ENCODE data around the gene ARSB. TPM values are rescaled to one million over a fixed set of nuclear protein-coding genes. Genes with fewer than 3 reads are reported as not detected.

ARSB gene
- 10 to 100 TPM in 5 of 6 donors, 1 to 10 TPM in 1; 9.8 to 24.1 (median 18.7) TPM for total RNA-seq

- DNase-seq (peak; percentile 64 to 93), ATAC-seq (ENCODE audit: low FRiP score in 2 of 2) (peak; percentile 49 to 84)
- H3K27ac ChIP-seq: peak within 1 kb of the TSS; percentile 97 to 99 (median 98)
- WGBS, 2 donors: 0% methylated on average over 6 of the region's 57 CpGs
- H3K4me3 ChIP-seq: peak within 1 kb of the TSS; percentile 63 to 98 (median 83)
- no peaks in the 10 kb centered on the region for H3K27me3 ChIP-seq
- TF ChIP-seq EP300 (IDR thresholded peaks at IDR 0.05): no peak
- peak in 2 of 4 donors; percentile 52 to 84 for TF ChIP-seq POLR2A (IDR thresholded peaks at IDR 0.05)
- no peaks in the 10 kb centered on the region for H3K36me3 ChIP-seq
- H3K4me1 ChIP-seq: peaks cover 15 to 26% (median 23%) of the 10 kb centered on the region in 4 donors
- no peaks in the 10 kb centered on the region for H3K9me3 ChIP-seq
Measured at GRCh38 chr5:78985116-78985724, at the start of gene ARSB. Gene ARSB, minus strand, starts transcription at chr5:78985310. Its CDS starts 62 bp downstream, at chr5:78985248.

- WGBS, 2 donors: 89 to 95% methylated on average over 5 of the region's 5 CpGs
- Histone ChIP-seq H3K4me3 (no peak overlapping the region), H3K27ac (no peak overlapping the region), H3K36me3 (no peaks in the 10 kb centered on the region), H3K4me1 (no peaks in the 10 kb centered on the region), H3K9me3 (peaks cover 0 to 3% (median 0%) of the 10 kb centered on the region in 4 donors), H3K27me3 (no peaks in the 10 kb centered on the region)
- ATAC-seq (ENCODE audit: low FRiP score in 2 of 2): no peak
- TF ChIP-seq POLR2AphosphoS5 (IDR thresholded peaks at IDR 0.05): no peak
- no peak for TF ChIP-seq CTCF (IDR thresholded peaks at IDR 0.05)
- TF ChIP-seq POLR2A (IDR thresholded peaks at IDR 0.05): no peak
- no peak for TF ChIP-seq EP300 (IDR thresholded peaks at IDR 0.05)
- no peak for DNase-seq
Measured at GRCh38 chr5:79032782-79033181, 47.7 kb upstream of the ARSB start.

GRCh38 chr5:79032031-79032695 is 47.1 kb upstream of the ARSB start:
- 93 to 94% methylated on average over 10 of the region's 10 CpGs for WGBS, 2 donors
- H3K4me3 ChIP-seq: no peak overlapping the region

GRCh38 chr5:79031485-79031867 is 46.4 kb upstream of the ARSB start:
- Histone ChIP-seq H3K4me3 (no peak overlapping the region), H3K4me1 (no peaks in the 10 kb centered on the region), H3K27me3 (no peaks in the 10 kb centered on the region), H3K27ac (no peak overlapping the region), H3K36me3 (no peaks in the 10 kb centered on the region), H3K9me3 (no peaks in the 10 kb centered on the region)
- no peak for DNase-seq
- 67 to 88% methylated on average over 1 of the region's 1 CpG for whole genome bisulfite sequencing, 2 donors
- no peak for ATAC-seq (ENCODE audit: low FRiP score in 2 of 2)
- TF ChIP-seq CTCF (IDR thresholded peaks at IDR 0.05) (no peak), POLR2AphosphoS5 (IDR thresholded peaks at IDR 0.05) (no peak), EP300 (IDR thresholded peaks at IDR 0.05) (no peak), POLR2A (IDR thresholded peaks at IDR 0.05) (no peak)

More at GRCh38 chr5:79032031-79032695, 47.1 kb upstream of the ARSB start:
- H3K27ac ChIP-seq: no peak overlapping the region
- H3K36me3 ChIP-seq: no peaks in the 10 kb centered on the region
- DNase-seq: no peak
- no peak for ATAC-seq (ENCODE audit: low FRiP score in 2 of 2)
- H3K4me1 ChIP-seq: no peaks in the 10 kb centered on the region
- TF ChIP-seq EP300 (IDR thresholded peaks at IDR 0.05) (no peak), CTCF (IDR thresholded peaks at IDR 0.05) (no peak), POLR2A (IDR thresholded peaks at IDR 0.05) (no peak), POLR2AphosphoS5 (IDR thresholded peaks at IDR 0.05) (no peak)
- no peaks in the 10 kb centered on the region for H3K27me3 ChIP-seq
- H3K9me3 ChIP-seq: peaks cover 0 to 3% (median 0%) of the 10 kb centered on the region in 4 donors

GRCh38 chr5:79030663-79031484 is 45.8 kb upstream of the ARSB start:
- H3K9me3 ChIP-seq: no peaks in the 10 kb centered on the region
- no peaks in the 10 kb centered on the region for H3K36me3 ChIP-seq
- DNase-seq (no peak), ATAC-seq (ENCODE audit: low FRiP score in 2 of 2) (no peak)
- TF ChIP-seq EP300 (IDR thresholded peaks at IDR 0.05): no peak
- TF ChIP-seq POLR2AphosphoS5 (IDR thresholded peaks at IDR 0.05): no peak
- TF ChIP-seq CTCF (IDR thresholded peaks at IDR 0.05): no peak
- no peak for TF ChIP-seq POLR2A (IDR thresholded peaks at IDR 0.05)
- no peaks in the 10 kb centered on the region for H3K27me3 ChIP-seq
- H3K27ac ChIP-seq: no peak overlapping the region
- no peaks in the 10 kb centered on the region for H3K4me1 ChIP-seq
- no peak overlapping the region for H3K4me3 ChIP-seq
- 78 to 81% methylated on average over 11 of the region's 11 CpGs for WGBS, 2 donors

Data from upper lobe of left lung (tissue), 6 donors.